ENCODE results near the gene RAB10.

- TF ChIP-seq CTCF (IDR thresholded peaks at IDR 0.05): no peak
- no peak for TF ChIP-seq POLR2A (IDR thresholded peaks at IDR 0.05)
Measured at GRCh38 chr2:26059542-26059941, 25.7 kb downstream of the RAB10 start.
